ENCODE data around the gene SERPINI1. TPM values are rescaled to one million over a fixed set of nuclear protein-coding genes. Genes with fewer than 3 reads are reported as not detected.

The SERPINI1 gene
- polyA plus RNA-seq, 4 donors, result 34.7 to 1,047 (median 63.1) TPM

DNA sequence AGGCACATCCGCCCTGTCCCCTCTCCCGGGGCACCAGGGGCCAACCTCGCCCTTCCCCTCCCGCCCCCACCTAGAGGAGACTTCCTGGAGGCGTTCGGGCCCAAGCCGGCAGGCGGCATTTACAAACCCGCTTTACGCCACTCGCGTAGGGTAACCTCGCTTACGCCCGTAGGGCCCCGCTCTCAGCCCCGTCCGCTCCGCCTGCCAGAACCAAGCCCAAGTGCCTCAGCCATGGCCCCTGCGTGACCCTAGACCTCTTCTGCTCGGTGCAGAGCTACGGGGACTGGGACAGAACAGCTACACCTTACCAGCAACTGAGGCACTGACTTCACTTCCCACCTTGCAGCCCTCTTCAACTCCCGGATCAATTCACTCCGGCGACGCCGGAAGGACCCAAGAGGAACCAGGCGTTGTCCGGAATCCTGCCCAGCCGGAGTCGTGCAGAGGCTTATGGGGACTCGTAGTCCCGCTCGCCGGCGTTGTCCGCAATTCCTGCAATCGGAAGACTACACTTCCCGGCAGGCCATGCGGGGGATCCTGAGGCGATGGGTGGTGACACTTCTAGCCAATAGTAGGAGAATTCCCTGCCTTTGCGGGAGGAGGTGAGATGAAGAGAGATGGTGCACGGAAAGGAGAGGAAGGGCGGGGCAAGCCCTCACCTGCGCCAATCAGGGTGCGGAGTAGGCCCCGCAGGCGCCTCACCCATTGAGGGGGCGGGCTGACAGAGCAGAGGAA is 856 bp upstream of the SERPINI1 start, which contains the start of gene PDCD10:
Gene PDCD10, minus strand, starts transcription at position 395 of the 735 bp plus-strand sequence. CDS start 14,735 bp downstream, outside the sequence.
- DNase-seq (ENCODE audit: low read depth in 4 of 4, low spot score in 3 of 4), result peak; percentile 95 to 98 (median 96)

GRCh38 chr3:167736264-167736787 is 805 bp downstream of the SERPINI1 start:
- DNase-seq (ENCODE audit: low read depth in 4 of 4, low spot score in 3 of 4), result no peak

- DNase-seq (ENCODE audit: low read depth in 4 of 4, low spot score in 3 of 4), result no peak
Measured at GRCh38 chr3:167736997-167737396, 1.5 kb downstream of the SERPINI1 start.

DNA sequence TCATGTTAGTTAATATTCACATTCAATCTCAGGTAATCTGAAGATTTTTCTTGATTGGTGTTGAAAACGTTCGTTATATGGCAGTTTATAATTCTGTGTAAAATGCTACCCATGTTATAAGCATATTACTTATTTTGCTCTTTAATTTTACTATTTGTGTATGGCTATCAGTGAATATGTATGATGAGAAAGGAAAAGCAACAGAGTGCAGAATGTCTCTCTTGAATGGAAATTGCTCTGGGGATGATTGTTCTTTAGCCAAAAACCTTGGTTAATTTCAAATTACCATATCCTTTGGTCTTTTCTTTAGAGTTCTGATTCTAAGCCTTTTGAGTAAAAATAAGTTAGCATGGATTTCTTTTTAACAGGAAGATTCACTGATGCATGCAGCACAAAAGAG is 2.5 kb downstream of the SERPINI1 start:
- DNase-seq (ENCODE audit: low read depth in 4 of 4, low spot score in 3 of 4), result no peak

GRCh38 chr3:167739190-167739810 is 3.8 kb downstream of the SERPINI1 start:
- no peak for DNase-seq (ENCODE audit: low read depth in 4 of 4, low spot score in 3 of 4)

DNA sequence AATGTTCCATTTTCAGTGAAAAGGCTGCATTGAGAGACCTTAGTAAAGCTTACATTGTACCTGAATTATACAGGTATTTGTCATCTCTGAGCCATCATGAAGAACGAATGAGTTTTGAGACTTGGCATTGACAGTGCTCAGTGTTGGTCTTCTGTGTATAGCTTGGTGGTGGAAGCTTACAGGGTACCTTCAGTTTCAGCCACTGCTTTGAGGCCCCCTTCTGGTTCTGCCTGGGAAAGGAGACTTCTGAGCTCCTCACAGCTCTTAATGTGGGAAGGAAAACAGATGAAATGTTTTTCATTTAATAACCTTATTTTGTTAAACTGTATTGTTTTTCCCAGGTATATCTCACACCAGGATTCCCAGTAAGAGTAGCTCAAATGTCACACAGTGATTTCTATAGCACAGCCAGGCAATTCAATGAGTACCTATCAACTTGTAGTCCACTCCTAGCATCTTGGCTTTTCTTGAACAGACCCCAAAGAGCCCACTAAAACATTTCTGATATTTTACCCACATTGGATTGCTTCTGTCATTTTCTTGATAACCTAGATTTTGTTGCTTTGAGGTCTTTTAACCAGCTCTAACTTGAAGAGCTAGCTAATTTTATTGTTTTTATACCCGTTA is 5.6 kb downstream of the SERPINI1 start:
- no peak for DNase-seq (ENCODE audit: low read depth in 4 of 4, low spot score in 3 of 4)

DNA sequence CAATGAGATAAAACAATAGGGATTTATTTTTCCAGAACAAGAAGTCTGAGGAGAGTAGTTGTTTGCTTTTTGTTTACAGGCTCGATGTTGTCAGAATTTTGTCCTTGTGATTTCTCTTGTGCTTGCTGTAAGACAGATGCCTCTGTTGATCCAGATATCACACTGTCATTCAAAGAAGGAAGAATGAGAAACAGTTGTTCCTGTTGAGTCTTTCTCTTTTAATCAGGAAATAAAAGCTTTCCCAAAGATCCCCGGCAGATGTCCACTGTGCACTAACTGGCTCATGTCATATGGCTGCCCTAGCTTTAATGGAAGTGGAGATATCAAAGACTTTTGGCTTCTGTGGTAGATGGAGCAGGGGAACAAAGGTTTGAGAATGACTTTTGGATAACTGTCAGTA is 6.8 kb downstream of the SERPINI1 start:
- DNase-seq (ENCODE audit: low read depth in 4 of 4, low spot score in 3 of 4), result no peak

- DNase-seq (ENCODE audit: low read depth in 4 of 4, low spot score in 3 of 4), result no peak
Measured at GRCh38 chr3:167743799-167744198, 8.3 kb downstream of the SERPINI1 start.

DNA sequence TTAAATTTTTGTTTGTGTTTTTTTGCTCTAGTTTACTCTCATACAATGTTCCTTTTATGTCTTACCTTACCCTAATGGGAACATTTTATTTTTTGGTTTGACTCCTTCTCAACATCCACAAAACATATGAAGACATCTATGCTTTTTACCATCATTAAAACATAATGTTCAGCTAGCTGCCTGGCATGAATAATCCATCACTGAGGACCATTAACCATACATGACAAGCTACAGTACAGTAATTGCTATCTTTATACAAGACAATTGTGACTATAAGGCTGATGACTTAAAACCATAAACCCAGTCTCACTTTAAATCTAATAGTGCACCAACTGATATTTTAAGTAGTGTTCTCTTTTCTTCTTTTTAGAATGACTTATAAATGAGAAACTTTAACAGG is 13.7 kb downstream of the SERPINI1 start:
- no peak for DNase-seq (ENCODE audit: low read depth in 4 of 4, low spot score in 3 of 4)

DNA sequence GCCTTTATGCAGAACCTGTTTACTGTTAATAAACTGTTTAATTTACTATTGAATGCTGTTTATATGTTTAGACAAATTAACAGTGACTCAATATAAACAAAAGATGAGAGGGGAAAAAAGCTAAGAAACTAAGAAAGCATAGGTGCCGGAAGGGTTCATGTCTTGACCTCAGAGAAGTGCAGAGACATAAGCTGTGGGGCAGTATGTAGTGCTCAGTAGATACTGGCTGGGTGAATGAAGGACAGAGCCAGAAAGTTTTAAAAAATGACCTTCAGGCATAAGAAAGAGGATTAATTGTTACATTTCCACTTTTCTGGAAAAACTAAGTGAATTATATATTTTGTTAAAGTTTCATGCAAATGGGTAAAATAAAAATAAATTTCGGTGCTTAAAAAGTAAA is 14.2 kb downstream of the SERPINI1 start:
- no peak for DNase-seq (ENCODE audit: low read depth in 4 of 4, low spot score in 3 of 4)

- DNase-seq (ENCODE audit: low read depth in 4 of 4, low spot score in 3 of 4), result no peak
Measured at GRCh38 chr3:167750272-167750971, 14.9 kb downstream of the SERPINI1 start.

- no peak for DNase-seq (ENCODE audit: low read depth in 4 of 4, low spot score in 3 of 4)
Measured at GRCh38 chr3:167754049-167754448, 18.5 kb downstream of the SERPINI1 start.

DNA sequence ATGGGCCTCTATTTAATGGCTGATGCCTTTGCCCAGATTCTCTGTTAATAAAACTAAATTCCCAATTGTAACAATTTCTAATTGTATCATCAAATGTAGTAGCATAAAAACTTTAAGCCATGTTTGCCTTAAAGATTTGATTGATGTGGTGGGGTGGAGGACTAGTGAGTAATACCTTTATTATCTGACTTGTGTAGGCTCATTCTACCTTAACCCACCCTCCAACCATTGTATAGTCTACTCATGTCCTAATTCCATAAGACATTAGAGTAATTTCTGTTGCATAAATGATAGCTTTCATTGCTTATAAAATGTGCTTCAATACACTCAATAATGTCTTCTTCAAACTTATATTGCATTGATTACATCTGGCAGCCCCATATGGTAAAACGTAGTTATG is 25.8 kb downstream of the SERPINI1 start:
- no peak for DNase-seq (ENCODE audit: low read depth in 4 of 4, low spot score in 3 of 4)

DNA sequence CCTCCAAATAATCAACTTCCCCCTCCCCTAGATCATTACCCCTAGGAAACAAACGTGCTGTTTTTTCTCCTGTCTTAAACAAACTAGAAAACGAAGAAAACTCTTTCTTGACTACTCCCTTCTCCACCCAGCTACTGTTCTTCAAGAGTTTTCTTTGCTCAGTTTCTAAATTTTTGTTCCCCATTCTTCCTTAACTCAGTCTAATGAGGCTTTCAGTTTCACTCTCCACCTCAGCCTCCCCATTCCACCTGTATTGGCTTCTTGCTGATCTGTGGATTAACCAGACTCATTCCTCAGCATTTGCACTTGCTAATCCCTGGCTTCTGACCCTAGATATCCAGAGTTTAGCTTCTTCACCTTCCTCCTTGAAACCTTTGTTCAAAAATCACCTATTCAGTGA is 26.8 kb downstream of the SERPINI1 start:
- DNase-seq (ENCODE audit: low read depth in 4 of 4, low spot score in 3 of 4), result no peak

DNA sequence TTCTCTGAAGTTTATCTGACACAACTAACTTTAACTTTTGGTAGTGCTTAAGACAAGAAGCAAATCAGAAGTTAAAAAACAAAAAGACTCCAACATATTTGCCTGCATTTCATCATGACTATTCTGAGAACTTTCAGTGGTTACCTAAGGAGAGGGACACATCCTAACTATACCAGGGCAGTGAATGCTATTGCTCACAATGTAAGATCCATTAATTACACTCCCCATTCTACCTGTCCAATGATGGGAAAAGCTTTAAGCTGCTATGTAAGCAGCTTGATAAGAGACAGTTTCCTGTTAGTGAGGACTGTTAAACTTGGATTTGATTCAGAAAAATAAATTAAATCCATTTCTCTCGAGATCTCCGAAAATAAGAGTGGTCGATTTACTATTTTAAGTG is 37.5 kb downstream of the SERPINI1 start:
- no peak for DNase-seq (ENCODE audit: low read depth in 4 of 4, low spot score in 3 of 4)

GRCh38 chr3:167773584-167773983 is 38.1 kb downstream of the SERPINI1 start:
- DNase-seq (ENCODE audit: low read depth in 4 of 4, low spot score in 3 of 4), result no peak

DNA sequence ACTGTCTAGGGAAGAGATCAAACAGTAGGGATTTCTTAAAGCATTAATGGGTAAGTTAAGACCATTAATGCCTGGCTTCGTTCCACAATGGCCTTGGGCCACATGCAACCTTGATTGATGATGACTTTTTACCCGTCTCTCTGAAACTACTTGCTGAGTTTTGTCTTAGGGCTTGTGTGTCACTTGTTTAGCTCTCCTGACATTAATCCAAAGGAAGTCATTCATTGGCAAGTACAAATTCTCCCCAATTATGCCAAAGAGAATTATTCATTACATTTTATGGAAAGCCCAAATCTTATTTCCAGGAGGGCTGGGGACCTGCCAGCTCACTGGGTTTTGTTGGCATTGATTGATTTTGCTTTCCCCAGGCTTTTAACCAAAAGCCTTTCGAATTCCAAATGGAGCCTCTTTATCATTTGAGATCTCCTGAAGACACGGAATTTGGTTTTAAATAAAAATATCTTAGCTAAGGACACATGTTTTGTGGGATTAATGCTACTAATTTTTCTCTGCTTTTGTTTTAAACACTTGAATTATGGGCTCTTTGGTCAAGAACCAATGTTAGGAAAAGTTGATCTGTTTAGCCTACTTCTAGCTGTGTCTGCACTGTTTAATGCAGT is 40.7 kb downstream of the SERPINI1 start:
- DNase-seq (ENCODE audit: low read depth in 4 of 4, low spot score in 3 of 4), result no peak

DNA sequence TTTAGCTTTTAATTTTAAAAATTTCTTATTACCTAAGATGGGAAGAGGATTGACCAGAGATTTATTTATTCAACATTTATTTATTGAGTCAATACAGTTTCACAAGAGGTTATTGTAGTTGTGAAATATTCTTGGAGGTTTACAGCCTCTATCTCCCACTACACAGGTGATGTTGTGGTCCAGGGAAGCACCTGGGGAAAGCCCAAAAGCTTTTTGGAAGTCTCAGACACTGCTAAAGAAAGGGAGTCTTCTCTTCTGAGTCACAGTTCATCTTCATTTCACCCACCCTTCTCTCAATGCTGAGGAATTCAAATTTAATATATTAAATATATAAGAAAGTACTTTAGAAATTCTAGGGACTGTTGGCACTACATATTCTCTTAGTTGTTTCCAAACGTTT is 41.8 kb downstream of the SERPINI1 start:
- no peak for DNase-seq (ENCODE audit: low read depth in 4 of 4, low spot score in 3 of 4)

GRCh38 chr3:167780214-167780883 is 44.8 kb downstream of the SERPINI1 start:
- no peak for DNase-seq (ENCODE audit: low read depth in 4 of 4, low spot score in 3 of 4)

- no peak for DNase-seq (ENCODE audit: low read depth in 4 of 4, low spot score in 3 of 4)
Measured at GRCh38 chr3:167783781-167784180, 48.3 kb downstream of the SERPINI1 start.
